Liver (tissue), 9 donors: ENCODE results near the gene DSCAM. TPM values are rescaled to one million over a fixed set of nuclear protein-coding genes. Genes with fewer than 3 reads are reported as not detected.

ENCODE experiments used
- DNase-seq: peaks from one replicate; pipeline ENCODE4 v3.0.0-alpha.2; 2017; ENCODE audit warnings: low spot score
- H3K27ac ChIP-seq, 2 donors: one replicate each; pipeline ENCODE4 v1.7.0; 2013; ENCODE audit warnings: inconsistent platforms in 2 of 2, low read length in 2 of 2, control low read depth in 1 of 2, low read depth in 1 of 2, mild to moderate bottlenecking in 1 of 2
- H3K27me3 ChIP-seq, 4 donors: one replicate each; pipeline versions ENCODE4 v1.6.1 to v1.7.0; 2013; ENCODE audit warnings: low read length in 3 of 4, inconsistent platforms in 1 of 4, mild to moderate bottlenecking in 1 of 4, moderate library complexity in 1 of 4; ENCODE audit not compliant: control insufficient read depth in 4 of 4, insufficient read depth in 4 of 4
- H3K36me3 ChIP-seq, 4 donors: one replicate each; pipeline versions ENCODE4 v1.6.1 to v1.7.0; 2013; ENCODE audit warnings: low read length in 3 of 4, mild to moderate bottlenecking in 3 of 4, low read depth in 1 of 4, moderate library complexity in 1 of 4; ENCODE audit not compliant: control insufficient read depth in 4 of 4, insufficient read depth in 3 of 4
- H3K4me1 ChIP-seq, 4 donors: one replicate each; pipeline versions ENCODE4 v1.6.1 to v1.7.0; 2013; ENCODE audit warnings: low read length in 3 of 4, mild to moderate bottlenecking in 3 of 4, moderate library complexity in 1 of 4; ENCODE audit not compliant: control insufficient read depth in 4 of 4, insufficient read depth in 4 of 4
- H3K4me3 ChIP-seq, 3 donors: one replicate each; pipeline versions ENCODE4 v1.6.1 to v1.7.0; 2013; ENCODE audit warnings: low read length in 3 of 3, control low read depth in 1 of 3, low read depth in 1 of 3, mild to moderate bottlenecking in 1 of 3
- H3K9ac ChIP-seq, 2 donors: one replicate each; pipeline ENCODE4 v1.7.0; 2013; ENCODE audit warnings: low read length in 2 of 2, mild to moderate bottlenecking in 2 of 2, moderate library complexity in 2 of 2, control low read depth in 1 of 2, low read depth in 1 of 2
- H3K9me3 ChIP-seq, 4 donors: one replicate each; pipeline versions ENCODE4 v1.6.1 to v1.7.0; 2013; ENCODE audit warnings: low read length in 3 of 4; ENCODE audit not compliant: control insufficient read depth in 4 of 4
- EGR1 ChIP-seq, 2 donors: IDR thresholded peaks; 2 replicates each; pipeline ENCODE4 v1.6.1; 2016 to 2018; ENCODE audit warnings: antibody characterized with exemption in 2 of 2, low read depth in 2 of 2
- FOXA2 ChIP-seq: IDR thresholded peaks from 2 replicates; pipeline ENCODE4 v1.6.1; 2016; ENCODE audit warnings: antibody characterized with exemption
- GABPA ChIP-seq, 2 donors: IDR thresholded peaks in 1 of 2; conservative IDR thresholded peaks in 1 of 2; 2 replicates each; pipeline ENCODE4 v1.6.1; 2016; ENCODE audit warnings: antibody characterized with exemption in 2 of 2, mild to moderate bottlenecking in 1 of 2, moderate library complexity in 1 of 2
- HNF4G ChIP-seq: IDR thresholded peaks from 2 replicates; pipeline ENCODE4 v1.6.1; 2016; ENCODE audit warnings: antibody characterized with exemption
- JUND ChIP-seq, 2 donors: IDR thresholded peaks; 2 replicates each; pipeline ENCODE4 v1.6.1; 2016; ENCODE audit warnings: antibody characterized with exemption in 2 of 2
- NR2F2 ChIP-seq: IDR thresholded peaks from 2 replicates; pipeline ENCODE4 v1.6.1; 2016; ENCODE audit warnings: antibody characterized with exemption
- RAD21 ChIP-seq, 2 donors: IDR thresholded peaks; 2 replicates each; pipeline ENCODE4 v1.6.1; 2016; ENCODE audit warnings: antibody characterized with exemption in 2 of 2, mild to moderate bottlenecking in 2 of 2
- SP1 ChIP-seq: IDR thresholded peaks from 2 replicates; pipeline ENCODE4 v1.6.1; 2018; ENCODE audit warnings: antibody characterized with exemption, mild to moderate bottlenecking
- WGBS: extraction: QIAGEN DNeasy Blood & Tissue Kit; methylation state at CpG from one replicate; pipeline ENCODE4 v1.1.7; 2013; 5-methylcytosine and 5-hydroxymethylcytosine counted together
- polyA plus RNA-seq, 2 donors: library from polyadenylated mRNA; stranded (reverse) in 1 of 2; unstranded in 1 of 2; fragments of 200-250 nt in 1 of 2; fragments of >200 nt in 1 of 2; fragmentation: Nextera tagmentation in 1 of 2; extraction: Ambion mirVana in 1 of 2; gene quantifications; one replicate each; pipeline versions ENCODE4 v1.2.1 to v1.2.3, GENCODE V29; 2013 to 2015
- total RNA-seq, 2 donors: library from RNA; depleted of rRNA; stranded (reverse); fragments of >200 nt; gene quantifications; one replicate each; pipeline ENCODE4 v1.2.3, GENCODE V29; 2014
- TF ChIP-seq, protein P1 (sequence below): IDR thresholded peaks from 2 replicates; pipeline ENCODE4 v1.6.1; 2016; ENCODE audit warnings: antibody characterized with exemption
- TF ChIP-seq, protein P2 (sequence below): IDR thresholded peaks from 2 replicates; pipeline ENCODE4 v1.6.1; 2016; ENCODE audit warnings: antibody characterized with exemption, mild to moderate bottlenecking
- TF ChIP-seq, protein P3 (sequence below): IDR thresholded peaks from 2 replicates; pipeline ENCODE4 v1.6.1; 2016; ENCODE audit warnings: antibody characterized with exemption
- TF ChIP-seq, protein P4 (sequence below): fragments of 150-350 bp; IDR thresholded peaks from 2 replicates; pipeline ENCODE4 v1.5.1; 2017; ENCODE audit warnings: improper control_type of control experiment, low read depth, low read length; ENCODE audit not compliant: missing input control
- TF ChIP-seq, protein P5 (sequence below): IDR thresholded peaks from 2 replicates; pipeline ENCODE4 v1.6.1; 2016; ENCODE audit warnings: antibody characterized with exemption
- donor health status: healthy.
- donor health status: healthy.
- donor health status: healthy.
- donor health status: healthy.
- donor health status: healthy.

Gene DSCAM
- total and polyA plus RNA-seq, 4 donors, result 0.02 to 0.23 (median 0.10) TPM

GRCh38 chr21:40602080-40602479, 244.9 kb downstream of the DSCAM start:
- Histone ChIP-seq H3K4me1 (peaks cover 3 to 20% (median 18%) of the 10 kb centered on the region in 4 donors), H3K27me3 (peaks cover 0 to 3% (median 0%) of the 10 kb centered on the region in 4 donors), H3K4me3 (no peak overlapping the region), H3K27ac (no peak overlapping the region), H3K9ac (no peak overlapping the region), H3K36me3 (no peaks in the 10 kb centered on the region), H3K9me3 (peaks cover 2 to 5% (median 4%) of the 10 kb centered on the region in 4 donors)
- WGBS, result 84% methylated on average over 4 of the region's 4 CpGs
- TF ChIP-seq NR2F2 (no peak), SP1 (no peak), RAD21 (IDR thresholded peaks at IDR 0.05) (no peak), HNF4G (no peak), GABPA (IDR thresholded peaks at IDR 0.05 in 1 of 2, conservative IDR thresholded peaks at IDR 0.05 in 1 of 2) (no peak), EGR1 (IDR thresholded peaks at IDR 0.05; ENCODE audit: low read depth in 2 of 2) (no peak), FOXA2 (no peak)
- TF ChIP-seq, protein P1, sequence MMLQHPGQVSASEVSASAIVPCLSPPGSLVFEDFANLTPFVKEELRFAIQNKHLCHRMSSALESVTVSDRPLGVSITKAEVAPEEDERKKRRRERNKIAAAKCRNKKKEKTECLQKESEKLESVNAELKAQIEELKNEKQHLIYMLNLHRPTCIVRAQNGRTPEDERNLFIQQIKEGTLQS, result no peak
- TF ChIP-seq, protein P2, sequence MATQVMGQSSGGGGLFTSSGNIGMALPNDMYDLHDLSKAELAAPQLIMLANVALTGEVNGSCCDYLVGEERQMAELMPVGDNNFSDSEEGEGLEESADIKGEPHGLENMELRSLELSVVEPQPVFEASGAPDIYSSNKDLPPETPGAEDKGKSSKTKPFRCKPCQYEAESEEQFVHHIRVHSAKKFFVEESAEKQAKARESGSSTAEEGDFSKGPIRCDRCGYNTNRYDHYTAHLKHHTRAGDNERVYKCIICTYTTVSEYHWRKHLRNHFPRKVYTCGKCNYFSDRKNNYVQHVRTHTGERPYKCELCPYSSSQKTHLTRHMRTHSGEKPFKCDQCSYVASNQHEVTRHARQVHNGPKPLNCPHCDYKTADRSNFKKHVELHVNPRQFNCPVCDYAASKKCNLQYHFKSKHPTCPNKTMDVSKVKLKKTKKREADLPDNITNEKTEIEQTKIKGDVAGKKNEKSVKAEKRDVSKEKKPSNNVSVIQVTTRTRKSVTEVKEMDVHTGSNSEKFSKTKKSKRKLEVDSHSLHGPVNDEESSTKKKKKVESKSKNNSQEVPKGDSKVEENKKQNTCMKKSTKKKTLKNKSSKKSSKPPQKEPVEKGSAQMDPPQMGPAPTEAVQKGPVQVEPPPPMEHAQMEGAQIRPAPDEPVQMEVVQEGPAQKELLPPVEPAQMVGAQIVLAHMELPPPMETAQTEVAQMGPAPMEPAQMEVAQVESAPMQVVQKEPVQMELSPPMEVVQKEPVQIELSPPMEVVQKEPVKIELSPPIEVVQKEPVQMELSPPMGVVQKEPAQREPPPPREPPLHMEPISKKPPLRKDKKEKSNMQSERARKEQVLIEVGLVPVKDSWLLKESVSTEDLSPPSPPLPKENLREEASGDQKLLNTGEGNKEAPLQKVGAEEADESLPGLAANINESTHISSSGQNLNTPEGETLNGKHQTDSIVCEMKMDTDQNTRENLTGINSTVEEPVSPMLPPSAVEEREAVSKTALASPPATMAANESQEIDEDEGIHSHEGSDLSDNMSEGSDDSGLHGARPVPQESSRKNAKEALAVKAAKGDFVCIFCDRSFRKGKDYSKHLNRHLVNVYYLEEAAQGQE, result no peak
- TF ChIP-seq, protein P3, sequence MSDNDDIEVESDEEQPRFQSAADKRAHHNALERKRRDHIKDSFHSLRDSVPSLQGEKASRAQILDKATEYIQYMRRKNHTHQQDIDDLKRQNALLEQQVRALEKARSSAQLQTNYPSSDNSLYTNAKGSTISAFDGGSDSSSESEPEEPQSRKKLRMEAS, result no peak
- TF ChIP-seq, protein P4, sequence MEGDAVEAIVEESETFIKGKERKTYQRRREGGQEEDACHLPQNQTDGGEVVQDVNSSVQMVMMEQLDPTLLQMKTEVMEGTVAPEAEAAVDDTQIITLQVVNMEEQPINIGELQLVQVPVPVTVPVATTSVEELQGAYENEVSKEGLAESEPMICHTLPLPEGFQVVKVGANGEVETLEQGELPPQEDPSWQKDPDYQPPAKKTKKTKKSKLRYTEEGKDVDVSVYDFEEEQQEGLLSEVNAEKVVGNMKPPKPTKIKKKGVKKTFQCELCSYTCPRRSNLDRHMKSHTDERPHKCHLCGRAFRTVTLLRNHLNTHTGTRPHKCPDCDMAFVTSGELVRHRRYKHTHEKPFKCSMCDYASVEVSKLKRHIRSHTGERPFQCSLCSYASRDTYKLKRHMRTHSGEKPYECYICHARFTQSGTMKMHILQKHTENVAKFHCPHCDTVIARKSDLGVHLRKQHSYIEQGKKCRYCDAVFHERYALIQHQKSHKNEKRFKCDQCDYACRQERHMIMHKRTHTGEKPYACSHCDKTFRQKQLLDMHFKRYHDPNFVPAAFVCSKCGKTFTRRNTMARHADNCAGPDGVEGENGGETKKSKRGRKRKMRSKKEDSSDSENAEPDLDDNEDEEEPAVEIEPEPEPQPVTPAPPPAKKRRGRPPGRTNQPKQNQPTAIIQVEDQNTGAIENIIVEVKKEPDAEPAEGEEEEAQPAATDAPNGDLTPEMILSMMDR, result no peak
- no peak for DNase-seq

- H3K9ac ChIP-seq, result no peak overlapping the region
- DNase-seq, result no peak
- TF ChIP-seq, protein P4, result no peak
- TF ChIP-seq FOXA2 (no peak), JUND (IDR thresholded peaks at IDR 0.05) (no peak), EGR1 (IDR thresholded peaks at IDR 0.05; ENCODE audit: low read depth in 2 of 2) (no peak)
- TF ChIP-seq, protein P5, sequence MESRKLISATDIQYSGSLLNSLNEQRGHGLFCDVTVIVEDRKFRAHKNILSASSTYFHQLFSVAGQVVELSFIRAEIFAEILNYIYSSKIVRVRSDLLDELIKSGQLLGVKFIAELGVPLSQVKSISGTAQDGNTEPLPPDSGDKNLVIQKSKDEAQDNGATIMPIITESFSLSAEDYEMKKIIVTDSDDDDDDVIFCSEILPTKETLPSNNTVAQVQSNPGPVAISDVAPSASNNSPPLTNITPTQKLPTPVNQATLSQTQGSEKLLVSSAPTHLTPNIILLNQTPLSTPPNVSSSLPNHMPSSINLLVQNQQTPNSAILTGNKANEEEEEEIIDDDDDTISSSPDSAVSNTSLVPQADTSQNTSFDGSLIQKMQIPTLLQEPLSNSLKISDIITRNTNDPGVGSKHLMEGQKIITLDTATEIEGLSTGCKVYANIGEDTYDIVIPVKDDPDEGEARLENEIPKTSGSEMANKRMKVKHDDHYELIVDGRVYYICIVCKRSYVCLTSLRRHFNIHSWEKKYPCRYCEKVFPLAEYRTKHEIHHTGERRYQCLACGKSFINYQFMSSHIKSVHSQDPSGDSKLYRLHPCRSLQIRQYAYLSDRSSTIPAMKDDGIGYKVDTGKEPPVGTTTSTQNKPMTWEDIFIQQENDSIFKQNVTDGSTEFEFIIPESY, result no peak
- TF ChIP-seq, protein P1, result no peak
- H3K27me3 ChIP-seq, result peaks cover 0 to 3% (median 1%) of the 10 kb centered on the region in 4 donors
- H3K36me3 ChIP-seq, result no peaks in the 10 kb centered on the region
- 86% methylated on average over 8 of the region's 8 CpGs for WGBS
- H3K27ac ChIP-seq, result no peak overlapping the region
- no peaks in the 10 kb centered on the region for H3K4me1 ChIP-seq
- H3K4me3 ChIP-seq, result no peak overlapping the region
- peaks cover 0 to 2% (median under 1%) of the 10 kb centered on the region in 4 donors for H3K9me3 ChIP-seq
These were observed 251.2 kb downstream of the DSCAM start for GRCh38 chr21:40595806-40596205.
